WTC11 (cell line): Measurements from ENCODE around the gene KIF21A. TPM values are rescaled to one million over a fixed set of nuclear protein-coding genes. Genes with fewer than 3 reads are reported as not detected.

Experiments used
- ATAC-seq: fragments of 200-7000 bp; cut with Tn5 transposase; 2 replicates; pipeline ENCODE4 v1.10.0; 2021; ENCODE audit warnings: mild to moderate bottlenecking, moderate library complexity
- CTCF ChIA-PET: fragments of 300-600 bp; sonication (Branson Sonifier 250); formaldehyde crosslinking; loops from one replicate; lab custom pipeline; 2021; ENCODE audit warnings: antibody characterized with exemption; lab: Charles Lee
- POLR2A ChIA-PET: fragments of 350-600 bp; sonication (Branson Sonifier 250); formaldehyde crosslinking; loops from one replicate; lab custom pipeline; 2021; ENCODE audit warnings: antibody characterized with exemption; lab: Charles Lee
- DNase-seq: peaks from one replicate; pipeline ENCODE4 v3.0.0; 2021; ENCODE audit warnings: low spot score
- H3K27ac Mint-ChIP-seq: 2 replicates; pipeline ENCODE4 v1.8.0; 2021; ENCODE audit warnings: mixed read lengths
- H3K27me3 Mint-ChIP-seq: 2 replicates; pipeline ENCODE4 v1.8.0; 2021; ENCODE audit warnings: low read depth, mild to moderate bottlenecking, moderate library complexity, mixed read lengths
- H3K36me3 Mint-ChIP-seq: 2 replicates; pipeline ENCODE4 v1.8.0; 2021; ENCODE audit warnings: mixed read lengths
- H3K4me1 Mint-ChIP-seq: 2 replicates; pipeline ENCODE4 v1.8.0; 2022; ENCODE audit warnings: mixed read lengths
- H3K4me3 Mint-ChIP-seq: 2 replicates; pipeline ENCODE4 v1.8.0; 2021; ENCODE audit warnings: mild to moderate bottlenecking, moderate library complexity, mixed read lengths
- H3K9me3 Mint-ChIP-seq: 2 replicates; pipeline ENCODE4 v1.8.0; 2021; ENCODE audit warnings: mixed read lengths
- CBFB ChIP-seq: sonication (generic); formaldehyde crosslinking; IDR thresholded peaks from 2 replicates; pipeline ENCODE4 v1.8.1; 2022; ENCODE audit warnings: mild to moderate bottlenecking, low read depth, missing genetic modification reagents
- EMX1 ChIP-seq: fragments of 250-450 bp; sonication (Bioruptor Pico); IDR thresholded peaks from 2 replicates; pipeline ENCODE4 v1.8.0; 2021; ENCODE audit warnings: mild to moderate bottlenecking
- ESRRA ChIP-seq: sonication (generic); formaldehyde crosslinking; IDR thresholded peaks from 2 replicates; pipeline ENCODE4 v1.8.1; 2022; ENCODE audit warnings: mild to moderate bottlenecking, missing genetic modification reagents, borderline replicate concordance
- IRF2 ChIP-seq: sonication (generic); formaldehyde crosslinking; IDR thresholded peaks from 2 replicates; pipeline ENCODE4 v1.8.0; 2022; ENCODE audit warnings: low read depth, missing genetic modification reagents, borderline replicate concordance
- JUN ChIP-seq: sonication (generic); formaldehyde crosslinking; IDR thresholded peaks from 2 replicates; pipeline ENCODE4 v1.8.0; 2023; ENCODE audit warnings: mild to moderate bottlenecking, missing genetic modification reagents
- NFYB ChIP-seq: sonication (generic); formaldehyde crosslinking; conservative IDR thresholded peaks from 2 replicates; pipeline ENCODE4 v1.8.0; 2022; ENCODE audit warnings: low read depth, missing genetic modification reagents
- NR1H2 ChIP-seq: sonication (generic); formaldehyde crosslinking; IDR thresholded peaks from 2 replicates; pipeline ENCODE4 v1.9.0; 2021; ENCODE audit warnings: mild to moderate bottlenecking, moderate library complexity, missing genetic modification reagents
- NR2C2 ChIP-seq: sonication (generic); formaldehyde crosslinking; IDR thresholded peaks from 2 replicates; pipeline ENCODE4 v1.8.0; 2022; ENCODE audit warnings: mild to moderate bottlenecking, missing genetic modification reagents
- RORB ChIP-seq: fragments of 250-450 bp; sonication (Bioruptor Pico); IDR thresholded peaks from 2 replicates; pipeline ENCODE4 v1.9.0; 2021; ENCODE audit warnings: mild to moderate bottlenecking
- SMAD4 ChIP-seq: sonication (generic); formaldehyde crosslinking; IDR thresholded peaks from 2 replicates; pipeline ENCODE4 v1.8.0; 2022; ENCODE audit warnings: mild to moderate bottlenecking, missing genetic modification reagents
- ZNF423 ChIP-seq: fragments of 250-450 bp; sonication (Bioruptor Pico); IDR thresholded peaks from 2 replicates; pipeline ENCODE4 v2.1.2; 2022; ENCODE audit warnings: mild to moderate bottlenecking, moderate library complexity
- ZNF671 ChIP-seq: fragments of 250-450 bp; sonication (Bioruptor Pico); IDR thresholded peaks from 2 replicates; pipeline ENCODE4 v1.8.0; 2021; ENCODE audit warnings: mild to moderate bottlenecking
- total RNA-seq: library from RNA; stranded (reverse); gene quantifications from 3 replicates; pipeline ENCODE4 v1.2.3, GENCODE V29; 2021
- TF ChIP-seq, protein P1 (sequence below): sonication (generic); formaldehyde crosslinking; IDR thresholded peaks from 2 replicates; pipeline ENCODE4 v1.8.0; 2022; ENCODE audit warnings: mild to moderate bottlenecking, missing genetic modification reagents
- TF ChIP-seq, protein P2 (sequence below): sonication (generic); formaldehyde crosslinking; IDR thresholded peaks from 2 replicates; pipeline ENCODE4 v1.8.1; 2022; ENCODE audit warnings: missing genetic modification reagents, borderline replicate concordance
- TF ChIP-seq, protein P3 (sequence below): sonication (generic); formaldehyde crosslinking; IDR thresholded peaks from 2 replicates; pipeline ENCODE4 v1.8.1; 2023; ENCODE audit warnings: mild to moderate bottlenecking, missing genetic modification reagents, moderate library complexity
- TF ChIP-seq, protein P4 (sequence below): sonication (generic); formaldehyde crosslinking; IDR thresholded peaks from 2 replicates; pipeline ENCODE4 v1.8.1; 2022; ENCODE audit warnings: low read depth, mild to moderate bottlenecking, moderate library complexity, missing genetic modification reagents, borderline replicate concordance
- TF ChIP-seq, protein P5 (sequence below): sonication (generic); formaldehyde crosslinking; IDR thresholded peaks from 2 replicates; pipeline ENCODE4 v1.8.0; 2022; ENCODE audit warnings: mild to moderate bottlenecking, missing genetic modification reagents
- TF ChIP-seq, protein P6 (sequence below): sonication (generic); formaldehyde crosslinking; IDR thresholded peaks from 2 replicates; pipeline ENCODE4 v1.8.0; 2023; ENCODE audit warnings: missing genetic modification reagents, mild to moderate bottlenecking, borderline replicate concordance
- TF ChIP-seq, protein P7 (sequence below): fragments of 250-450 bp; sonication (Bioruptor Pico); IDR thresholded peaks from 2 replicates; pipeline ENCODE4 v2.1.2; 2022; ENCODE audit warnings: mild to moderate bottlenecking, moderate library complexity

KIF21A gene
- total RNA-seq, 1 experiment from 2014 or later, result 34.7 TPM

DNA sequence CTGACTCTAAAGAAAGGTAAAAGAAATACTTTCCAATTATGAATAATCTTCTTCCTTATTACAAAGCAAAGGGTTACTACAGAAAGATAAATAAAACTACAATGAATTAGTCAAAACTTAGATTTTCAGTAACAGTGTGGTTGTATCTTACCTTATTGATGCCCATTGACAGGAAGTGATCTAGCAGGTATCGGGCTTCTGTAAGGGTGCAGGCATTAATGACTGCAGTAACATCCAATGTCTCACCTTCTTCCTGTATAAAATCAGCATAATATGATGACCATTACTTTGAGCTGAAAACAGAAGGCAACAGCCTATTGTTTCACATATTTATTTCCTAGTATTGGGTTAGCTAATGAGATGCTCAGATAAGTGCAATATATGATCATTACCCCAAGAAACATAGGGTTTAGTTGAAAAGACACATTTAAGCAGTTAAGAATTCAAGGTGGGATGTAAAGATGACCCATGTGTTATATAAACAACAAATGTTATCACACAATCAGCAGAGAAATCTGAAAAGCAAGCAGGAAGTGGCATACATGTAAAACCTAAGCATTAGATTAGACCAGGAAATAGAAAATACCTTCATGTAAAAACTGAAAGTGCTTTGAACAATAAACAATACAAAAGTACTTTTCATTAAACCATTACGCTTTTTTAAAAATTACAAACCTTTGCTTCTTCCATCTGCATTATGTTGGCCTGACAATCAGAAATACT, 111.2 kb downstream of the KIF21A start (continued):
- no peak for TF ChIP-seq SMAD4 (CRISPR knock-in tag)

DNA sequence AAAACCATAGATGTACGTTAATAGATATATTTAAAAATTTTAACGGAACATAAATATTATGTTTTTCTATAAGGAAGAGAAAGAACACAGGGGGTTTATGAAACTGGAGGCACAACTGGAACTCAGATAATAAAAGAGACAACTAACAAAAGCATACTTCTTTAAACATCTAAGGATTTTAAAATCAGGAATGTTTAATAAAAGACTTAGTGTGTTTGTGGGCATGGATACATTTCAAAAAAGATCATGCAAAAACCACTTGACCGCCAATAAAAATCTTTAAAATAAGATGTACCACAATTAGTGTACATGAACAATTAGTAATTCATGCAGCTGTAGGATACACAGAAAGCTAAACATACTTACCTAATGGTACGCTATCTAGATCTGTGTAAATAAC, 113.0 kb downstream of the KIF21A start:
- Mint-ChIP-seq H3K36me3 (peaks cover 21% of the 10 kb centered on the region), H3K4me1 (no peaks in the 10 kb centered on the region), H3K27me3 (no peaks in the 10 kb centered on the region), H3K4me3 (no peak overlapping the region), H3K9me3 (no peaks in the 10 kb centered on the region), H3K27ac (no peak overlapping the region)
- POLR2A ChIA-PET, result no interaction called here
- ATAC-seq (no peak), DNase-seq (no peak)
- TF ChIP-seq, protein P1, sequence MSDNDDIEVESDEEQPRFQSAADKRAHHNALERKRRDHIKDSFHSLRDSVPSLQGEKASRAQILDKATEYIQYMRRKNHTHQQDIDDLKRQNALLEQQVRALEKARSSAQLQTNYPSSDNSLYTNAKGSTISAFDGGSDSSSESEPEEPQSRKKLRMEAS (CRISPR knock-in tag), result no peak
- TF ChIP-seq NR2C2 (no peak), ZNF423 (CRISPR knock-in tag) (no peak), JUN (CRISPR knock-in tag) (no peak), CBFB (no peak), ESRRA (no peak), NFYB (CRISPR knock-in tag) (no peak), RORB (CRISPR knock-in tag) (no peak), EMX1 (CRISPR knock-in tag) (no peak), IRF2 (CRISPR knock-in tag) (no peak), ZNF671 (CRISPR knock-in tag) (no peak), NR1H2 (CRISPR knock-in tag) (no peak)
- TF ChIP-seq, protein P2, sequence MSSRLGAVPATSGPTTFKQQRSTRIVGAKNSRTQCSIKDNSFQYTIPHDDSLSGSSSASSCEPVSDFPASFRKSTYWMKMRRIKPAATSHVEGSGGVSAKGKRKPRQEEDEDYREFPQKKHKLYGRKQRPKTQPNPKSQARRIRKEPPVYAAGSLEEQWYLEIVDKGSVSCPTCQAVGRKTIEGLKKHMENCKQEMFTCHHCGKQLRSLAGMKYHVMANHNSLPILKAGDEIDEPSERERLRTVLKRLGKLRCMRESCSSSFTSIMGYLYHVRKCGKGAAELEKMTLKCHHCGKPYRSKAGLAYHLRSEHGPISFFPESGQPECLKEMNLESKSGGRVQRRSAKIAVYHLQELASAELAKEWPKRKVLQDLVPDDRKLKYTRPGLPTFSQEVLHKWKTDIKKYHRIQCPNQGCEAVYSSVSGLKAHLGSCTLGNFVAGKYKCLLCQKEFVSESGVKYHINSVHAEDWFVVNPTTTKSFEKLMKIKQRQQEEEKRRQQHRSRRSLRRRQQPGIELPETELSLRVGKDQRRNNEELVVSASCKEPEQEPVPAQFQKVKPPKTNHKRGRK (CRISPR knock-in tag), result no peak
- TF ChIP-seq, protein P3, sequence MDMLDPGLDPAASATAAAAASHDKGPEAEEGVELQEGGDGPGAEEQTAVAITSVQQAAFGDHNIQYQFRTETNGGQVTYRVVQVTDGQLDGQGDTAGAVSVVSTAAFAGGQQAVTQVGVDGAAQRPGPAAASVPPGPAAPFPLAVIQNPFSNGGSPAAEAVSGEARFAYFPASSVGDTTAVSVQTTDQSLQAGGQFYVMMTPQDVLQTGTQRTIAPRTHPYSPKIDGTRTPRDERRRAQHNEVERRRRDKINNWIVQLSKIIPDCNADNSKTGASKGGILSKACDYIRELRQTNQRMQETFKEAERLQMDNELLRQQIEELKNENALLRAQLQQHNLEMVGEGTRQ, result no peak
- TF ChIP-seq, protein P4, sequence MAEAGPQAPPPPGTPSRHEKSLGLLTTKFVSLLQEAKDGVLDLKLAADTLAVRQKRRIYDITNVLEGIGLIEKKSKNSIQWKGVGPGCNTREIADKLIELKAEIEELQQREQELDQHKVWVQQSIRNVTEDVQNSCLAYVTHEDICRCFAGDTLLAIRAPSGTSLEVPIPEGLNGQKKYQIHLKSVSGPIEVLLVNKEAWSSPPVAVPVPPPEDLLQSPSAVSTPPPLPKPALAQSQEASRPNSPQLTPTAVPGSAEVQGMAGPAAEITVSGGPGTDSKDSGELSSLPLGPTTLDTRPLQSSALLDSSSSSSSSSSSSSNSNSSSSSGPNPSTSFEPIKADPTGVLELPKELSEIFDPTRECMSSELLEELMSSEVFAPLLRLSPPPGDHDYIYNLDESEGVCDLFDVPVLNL (CRISPR knock-in tag), result no peak
- TF ChIP-seq, protein P5, sequence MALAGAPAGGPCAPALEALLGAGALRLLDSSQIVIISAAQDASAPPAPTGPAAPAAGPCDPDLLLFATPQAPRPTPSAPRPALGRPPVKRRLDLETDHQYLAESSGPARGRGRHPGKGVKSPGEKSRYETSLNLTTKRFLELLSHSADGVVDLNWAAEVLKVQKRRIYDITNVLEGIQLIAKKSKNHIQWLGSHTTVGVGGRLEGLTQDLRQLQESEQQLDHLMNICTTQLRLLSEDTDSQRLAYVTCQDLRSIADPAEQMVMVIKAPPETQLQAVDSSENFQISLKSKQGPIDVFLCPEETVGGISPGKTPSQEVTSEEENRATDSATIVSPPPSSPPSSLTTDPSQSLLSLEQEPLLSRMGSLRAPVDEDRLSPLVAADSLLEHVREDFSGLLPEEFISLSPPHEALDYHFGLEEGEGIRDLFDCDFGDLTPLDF (CRISPR knock-in tag), result no peak
- TF ChIP-seq, protein P6, sequence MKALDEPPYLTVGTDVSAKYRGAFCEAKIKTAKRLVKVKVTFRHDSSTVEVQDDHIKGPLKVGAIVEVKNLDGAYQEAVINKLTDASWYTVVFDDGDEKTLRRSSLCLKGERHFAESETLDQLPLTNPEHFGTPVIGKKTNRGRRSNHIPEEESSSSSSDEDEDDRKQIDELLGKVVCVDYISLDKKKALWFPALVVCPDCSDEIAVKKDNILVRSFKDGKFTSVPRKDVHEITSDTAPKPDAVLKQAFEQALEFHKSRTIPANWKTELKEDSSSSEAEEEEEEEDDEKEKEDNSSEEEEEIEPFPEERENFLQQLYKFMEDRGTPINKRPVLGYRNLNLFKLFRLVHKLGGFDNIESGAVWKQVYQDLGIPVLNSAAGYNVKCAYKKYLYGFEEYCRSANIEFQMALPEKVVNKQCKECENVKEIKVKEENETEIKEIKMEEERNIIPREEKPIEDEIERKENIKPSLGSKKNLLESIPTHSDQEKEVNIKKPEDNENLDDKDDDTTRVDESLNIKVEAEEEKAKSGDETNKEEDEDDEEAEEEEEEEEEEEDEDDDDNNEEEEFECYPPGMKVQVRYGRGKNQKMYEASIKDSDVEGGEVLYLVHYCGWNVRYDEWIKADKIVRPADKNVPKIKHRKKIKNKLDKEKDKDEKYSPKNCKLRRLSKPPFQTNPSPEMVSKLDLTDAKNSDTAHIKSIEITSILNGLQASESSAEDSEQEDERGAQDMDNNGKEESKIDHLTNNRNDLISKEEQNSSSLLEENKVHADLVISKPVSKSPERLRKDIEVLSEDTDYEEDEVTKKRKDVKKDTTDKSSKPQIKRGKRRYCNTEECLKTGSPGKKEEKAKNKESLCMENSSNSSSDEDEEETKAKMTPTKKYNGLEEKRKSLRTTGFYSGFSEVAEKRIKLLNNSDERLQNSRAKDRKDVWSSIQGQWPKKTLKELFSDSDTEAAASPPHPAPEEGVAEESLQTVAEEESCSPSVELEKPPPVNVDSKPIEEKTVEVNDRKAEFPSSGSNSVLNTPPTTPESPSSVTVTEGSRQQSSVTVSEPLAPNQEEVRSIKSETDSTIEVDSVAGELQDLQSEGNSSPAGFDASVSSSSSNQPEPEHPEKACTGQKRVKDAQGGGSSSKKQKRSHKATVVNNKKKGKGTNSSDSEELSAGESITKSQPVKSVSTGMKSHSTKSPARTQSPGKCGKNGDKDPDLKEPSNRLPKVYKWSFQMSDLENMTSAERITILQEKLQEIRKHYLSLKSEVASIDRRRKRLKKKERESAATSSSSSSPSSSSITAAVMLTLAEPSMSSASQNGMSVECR (CRISPR knock-in tag), result no peak
- TF ChIP-seq, protein P7, sequence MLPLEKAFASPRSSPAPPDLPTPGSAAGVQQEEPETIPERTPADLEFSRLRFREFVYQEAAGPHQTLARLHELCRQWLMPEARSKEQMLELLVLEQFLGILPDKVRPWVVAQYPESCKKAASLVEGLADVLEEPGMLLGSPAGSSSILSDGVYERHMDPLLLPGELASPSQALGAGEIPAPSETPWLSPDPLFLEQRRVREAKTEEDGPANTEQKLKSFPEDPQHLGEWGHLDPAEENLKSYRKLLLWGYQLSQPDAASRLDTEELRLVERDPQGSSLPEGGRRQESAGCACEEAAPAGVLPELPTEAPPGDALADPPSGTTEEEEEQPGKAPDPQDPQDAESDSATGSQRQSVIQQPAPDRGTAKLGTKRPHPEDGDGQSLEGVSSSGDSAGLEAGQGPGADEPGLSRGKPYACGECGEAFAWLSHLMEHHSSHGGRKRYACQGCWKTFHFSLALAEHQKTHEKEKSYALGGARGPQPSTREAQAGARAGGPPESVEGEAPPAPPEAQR (CRISPR knock-in tag), result no peak
- CTCF ChIA-PET, result no interaction called here
